ENCODE measurements around the gene RUNDC1. TPM values are rescaled to one million over a fixed set of nuclear protein-coding genes. Genes with fewer than 3 reads are reported as not detected.

The RUNDC1 gene
- total RNA-seq, 2 experiments from 2014 or later: 11.1 to 22.5 TPM

DNA sequence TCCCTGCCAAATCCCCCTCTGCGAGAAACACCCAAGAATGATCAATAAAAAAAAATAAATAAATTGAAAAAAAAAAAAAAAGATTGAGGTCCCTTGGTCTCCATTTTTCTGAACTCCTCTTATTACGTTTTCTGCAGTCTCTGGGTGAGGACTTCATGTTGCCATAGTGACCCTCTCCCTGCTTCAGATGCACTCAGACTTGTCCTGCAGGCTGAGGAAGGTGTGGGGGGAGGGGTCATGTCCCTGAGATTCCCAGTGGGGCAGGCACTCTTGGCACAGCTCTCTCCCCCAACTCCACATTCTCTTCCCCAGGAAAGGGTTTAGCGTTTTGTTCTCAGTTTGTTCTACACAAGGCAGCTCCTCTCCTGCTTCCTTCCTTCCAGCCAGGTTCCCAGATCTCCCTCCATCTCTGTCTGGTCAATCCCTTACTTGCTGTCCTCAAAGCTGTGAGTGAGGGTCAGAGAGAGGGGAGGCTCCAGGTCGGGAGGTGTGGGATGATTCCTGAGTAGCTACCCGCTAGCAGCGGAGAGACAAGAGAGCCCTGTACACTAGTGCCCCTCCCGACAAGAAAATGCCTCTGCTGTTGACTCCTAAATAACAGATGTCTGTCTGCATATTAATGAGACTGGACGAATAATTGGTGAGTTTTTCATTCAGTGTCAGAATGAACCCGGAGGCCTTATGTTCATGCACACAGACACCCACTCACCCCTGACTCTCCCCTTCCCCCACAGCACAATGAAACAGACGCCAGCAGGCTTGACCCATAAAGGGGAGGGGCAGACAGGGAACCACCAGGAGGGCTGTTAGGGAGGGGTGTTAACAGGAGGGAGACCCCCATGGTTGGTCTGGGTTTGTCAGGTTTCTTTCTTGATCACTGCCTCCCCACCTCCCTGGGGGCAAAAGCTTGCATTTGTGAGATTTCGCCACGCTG lies 53.9 kb downstream of the RUNDC1 start:
- H3K4me2 ChIP-seq (ENCODE audit: low read length): no peak overlapping the region
- no peak overlapping the region for H2AFZ ChIP-seq (ENCODE audit: low read length)
- H4K20me1 ChIP-seq (ENCODE audit: insufficient read depth, low read length): no peaks in the 10 kb centered on the region
- TF ChIP-seq EZH2phosphoT487 (IDR thresholded peaks at IDR 0.05; ENCODE audit: borderline replicate concordance, low read depth, low read length) (no peak), CTCF (conservative IDR thresholded peaks at IDR 0.05; ENCODE audit: low read length) (no peak)
- intact Hi-C loops (cut with micrococcal nuclease; ENCODE audit: unreplicated experiment): no loop called here
- no peaks in the 10 kb centered on the region for H3K79me2 ChIP-seq (ENCODE audit: insufficient read depth, low read depth, low read length)
- H3K27ac ChIP-seq (ENCODE audit: low read depth, low read length, poor library complexity, severe bottlenecking): no peak overlapping the region
- ChIA-PET POLR2A (interaction anchor here (0.6 to 0.7 kb wide), 4 partner anchors 24 to 127 kb away, joined by 3 to 4 read pairs (median 3); no protein-coding TSS in a partner anchor), CTCF (ENCODE audit: unreplicated experiment) (no interaction called here)
- H3K9me3 ChIP-seq (ENCODE audit: low read length): no peaks in the 10 kb centered on the region
- H3K9me2 ChIP-seq (ENCODE audit: insufficient read depth, low read length): no peaks in the 10 kb centered on the region
- BruUV-seq (replicated peaks): no TSS peak
- no peaks in the 10 kb centered on the region for H3K4me1 ChIP-seq (ENCODE audit: insufficient read depth, low read length, poor library complexity, severe bottlenecking)
- H3K36me3 ChIP-seq (ENCODE audit: insufficient read depth, low read length): no peaks in the 10 kb centered on the region
- no peak overlapping the region for H3K4me3 ChIP-seq (ENCODE audit: low read depth, low read length, poor library complexity, severe bottlenecking)
- no peak for DNase-seq (ENCODE audit: low spot score)

DNA sequence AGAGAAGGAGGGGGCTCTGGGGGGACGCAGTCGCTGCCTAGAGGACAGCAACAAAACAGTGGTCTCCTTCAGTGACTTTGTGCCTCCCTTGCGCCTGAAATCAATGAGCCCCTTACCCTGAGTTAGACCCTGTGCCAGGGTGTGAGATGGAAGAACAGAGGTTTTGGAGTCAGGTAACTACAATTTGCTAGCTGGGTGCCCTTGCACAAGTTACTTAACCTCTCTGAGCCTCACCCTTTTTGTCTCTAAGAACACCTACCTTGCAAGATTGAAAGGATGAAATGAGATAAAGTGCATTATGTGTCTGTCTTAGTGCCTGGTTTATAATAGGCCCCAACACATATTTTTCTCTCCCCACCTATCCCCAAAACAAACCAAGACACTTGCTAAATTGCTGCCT lies 54.5 kb downstream of the RUNDC1 start:
- POLR2A ChIA-PET: no interaction called here
- Histone ChIP-seq H3K79me2 (ENCODE audit: insufficient read depth, low read depth, low read length) (no peaks in the 10 kb centered on the region), H3K9me2 (ENCODE audit: insufficient read depth, low read length) (no peaks in the 10 kb centered on the region), H2AFZ (ENCODE audit: low read length) (no peak overlapping the region), H3K36me3 (ENCODE audit: insufficient read depth, low read length) (no peaks in the 10 kb centered on the region), H4K20me1 (ENCODE audit: insufficient read depth, low read length) (no peaks in the 10 kb centered on the region), H3K9me3 (ENCODE audit: low read length) (no peaks in the 10 kb centered on the region), H3K27ac (ENCODE audit: low read depth, low read length, poor library complexity, severe bottlenecking) (no peak overlapping the region), H3K4me2 (ENCODE audit: low read length) (no peak overlapping the region), H3K4me1 (ENCODE audit: insufficient read depth, low read length, poor library complexity, severe bottlenecking) (no peaks in the 10 kb centered on the region), H3K4me3 (ENCODE audit: low read depth, low read length, poor library complexity, severe bottlenecking) (no peak overlapping the region)
- intact Hi-C loops (cut with micrococcal nuclease; ENCODE audit: unreplicated experiment): no loop called here
- no peak for TF ChIP-seq CTCF (conservative IDR thresholded peaks at IDR 0.05; ENCODE audit: low read length)
- TF ChIP-seq EZH2phosphoT487 (IDR thresholded peaks at IDR 0.05; ENCODE audit: borderline replicate concordance, low read depth, low read length): no peak
- DNase-seq (ENCODE audit: low spot score): no peak
- CTCF ChIA-PET (ENCODE audit: unreplicated experiment): no interaction called here
- BruUV-seq (replicated peaks): no TSS peak

DNA sequence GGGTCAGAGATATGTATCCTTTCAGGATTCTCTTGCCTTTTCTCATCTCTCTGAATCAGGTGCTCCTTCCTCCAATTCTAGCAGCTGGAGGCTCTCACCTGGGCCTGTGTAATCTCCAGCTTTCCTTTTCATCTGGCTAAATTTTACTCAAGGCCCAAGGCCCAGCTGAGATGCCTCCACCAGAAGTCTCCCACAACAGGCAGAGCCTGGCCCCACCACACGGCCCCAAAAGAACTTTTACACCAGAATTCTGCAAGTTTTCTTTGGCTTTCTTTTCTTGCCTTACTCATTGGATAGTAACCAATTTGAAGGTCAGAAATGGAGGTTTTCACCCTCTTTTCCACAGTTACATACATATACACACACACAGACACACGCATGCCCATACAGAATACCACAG lies 59.3 kb downstream of the RUNDC1 start:
- no peak for TF ChIP-seq EZH2phosphoT487 (IDR thresholded peaks at IDR 0.05; ENCODE audit: borderline replicate concordance, low read depth, low read length)
- TF ChIP-seq CTCF (conservative IDR thresholded peaks at IDR 0.05; ENCODE audit: low read length): no peak
- Histone ChIP-seq H3K9me2 (ENCODE audit: insufficient read depth, low read length) (no peaks in the 10 kb centered on the region), H3K4me1 (ENCODE audit: insufficient read depth, low read length, poor library complexity, severe bottlenecking) (no peaks in the 10 kb centered on the region), H3K36me3 (ENCODE audit: insufficient read depth, low read length) (peaks cover 23% of the 10 kb centered on the region), H3K27ac (ENCODE audit: low read depth, low read length, poor library complexity, severe bottlenecking) (no peak overlapping the region), H3K79me2 (ENCODE audit: insufficient read depth, low read depth, low read length) (no peaks in the 10 kb centered on the region), H2AFZ (ENCODE audit: low read length) (no peak overlapping the region), H4K20me1 (ENCODE audit: insufficient read depth, low read length) (no peaks in the 10 kb centered on the region), H3K4me3 (ENCODE audit: low read depth, low read length, poor library complexity, severe bottlenecking) (no peak overlapping the region), H3K4me2 (ENCODE audit: low read length) (no peak overlapping the region), H3K9me3 (ENCODE audit: low read length) (no peaks in the 10 kb centered on the region)
- DNase-seq (ENCODE audit: low spot score): no peak
- intact Hi-C loops (cut with micrococcal nuclease; ENCODE audit: unreplicated experiment): no loop called here
- no TSS peak for BruUV-seq (replicated peaks)
- CTCF ChIA-PET (ENCODE audit: unreplicated experiment): no interaction called here
- POLR2A ChIA-PET: no interaction called here

Data from OCI-LY7 (cell line).